Measurements from ENCODE around the gene RPL13A.

- TF ChIP-seq CTCF (IDR thresholded peaks at IDR 0.05) (no peak), EP300 (IDR thresholded peaks at IDR 0.05) (no peak)
These were observed 30.6 kb downstream of the RPL13A start for GRCh38 chr19:49518033-49518432.

Measured in tibial nerve (tissue), 4 donors.